T-cell (primary cell): ENCODE results near the gene FES. TPM values are rescaled to one million over a fixed set of nuclear protein-coding genes. Genes with fewer than 3 reads are reported as not detected.

Experiments
- ATAC-seq, 4 experiments: fragments of 200-7000 bp in 3 of 4; fragments of 150-1000 bp in 1 of 4; cut with Tn5 transposase; replicated peaks in 1 of 4; 1 replicate in 3 of 4; 2 replicates in 1 of 4; pipeline ENCODE4 v1.10.0; 2021; ENCODE audit warnings: moderate library complexity in 3 of 4, mild to moderate bottlenecking in 2 of 4, moderate number of reproducible peaks in 1 of 4
- CTCF ChIA-PET, 2 donors: fragments of 300-600 bp; sonication (Branson Sonifier 250); formaldehyde crosslinking; loops; one replicate each; lab custom pipeline; 2022; ENCODE audit warnings: antibody characterized with exemption in 2 of 2; lab: Charles Lee
- POLR2A ChIA-PET, 2 donors: fragments of 300-600 bp; sonication (Branson Sonifier 250); formaldehyde crosslinking; loops; one replicate each; lab custom pipeline; 2022; ENCODE audit warnings: antibody characterized with exemption in 2 of 2; lab: Charles Lee
- DNase-seq, 35 experiments: peaks; one replicate each; pipeline versions ENCODE4 v3.0.0 to v3.0.0-alpha.2; 2013 to 2023
- H3K27ac ChIP-seq: one replicate; pipeline ENCODE4 v1.5.1; 2013; ENCODE audit warnings: low read length
- H3K27me3 ChIP-seq, 2 experiments: replicated peaks in 1 of 2; 1 replicate in 1 of 2; 2 replicates in 1 of 2; pipeline versions ENCODE4 v1.6.1 to v1.7.0; 2013; ENCODE audit warnings: low read length in 1 of 2, mixed read lengths in 1 of 2; ENCODE audit not compliant: control insufficient read depth in 2 of 2, insufficient read depth in 2 of 2; ENCODE audit errors: extremely low read depth in 1 of 2
- H3K36me3 ChIP-seq, 2 donors: 1 replicate in 1 of 2; 2 replicates in 1 of 2; pipeline versions ENCODE4 v1.6.1 to v1.7.0; 2013; ENCODE audit warnings: low read length in 1 of 2; ENCODE audit not compliant: control insufficient read depth in 2 of 2, insufficient read depth in 1 of 2; ENCODE audit errors: extremely low read depth in 1 of 2
- H3K4me1 ChIP-seq, 2 experiments: 1 replicate in 1 of 2; 2 replicates in 1 of 2; pipeline versions ENCODE4 v1.6.1 to v1.7.0; 2013; ENCODE audit warnings: low read length in 2 of 2, mixed read lengths in 1 of 2; ENCODE audit not compliant: insufficient read depth in 2 of 2, control insufficient read depth in 1 of 2; ENCODE audit errors: extremely low read depth in 1 of 2
- H3K4me3 ChIP-seq, 2 donors: 1 replicate in 1 of 2; 2 replicates in 1 of 2; pipeline versions ENCODE4 v1.5.1 to v1.7.0; 2013; ENCODE audit warnings: mild to moderate bottlenecking in 2 of 2, low read length in 1 of 2, moderate library complexity in 1 of 2; ENCODE audit not compliant: control insufficient read depth in 1 of 2; ENCODE audit errors: extremely low read depth in 1 of 2
- H3K9me3 ChIP-seq: 2 replicates; pipeline ENCODE4 v1.7.0; 2013
- H3K27ac Mint-ChIP-seq, 2 donors: one replicate each; pipeline ENCODE4 v1.8.0; 2020 to 2021; ENCODE audit warnings: mild to moderate bottlenecking in 2 of 2, mixed read lengths in 2 of 2
- H3K27me3 Mint-ChIP-seq, 2 donors: one replicate each; pipeline ENCODE4 v1.8.0; 2021 to 2022; ENCODE audit warnings: mixed read lengths in 2 of 2
- H3K36me3 Mint-ChIP-seq: one replicate; pipeline ENCODE4 v1.8.0; 2021; ENCODE audit warnings: mixed read lengths
- H3K4me1 Mint-ChIP-seq, 3 donors: one replicate each; pipeline ENCODE4 v1.8.0; 2020 to 2022; ENCODE audit warnings: mixed read lengths in 3 of 3, mild to moderate bottlenecking in 1 of 3
- H3K4me3 Mint-ChIP-seq, 3 donors: one replicate each; pipeline ENCODE4 v1.8.0; 2020 to 2022; ENCODE audit warnings: mild to moderate bottlenecking in 3 of 3, mixed read lengths in 3 of 3, moderate library complexity in 3 of 3
- H3K9me3 Mint-ChIP-seq, 3 donors: one replicate each; pipeline ENCODE4 v1.8.0; 2020 to 2022; ENCODE audit warnings: mixed read lengths in 3 of 3
- WGBS: methylation state at CpG from one replicate; pipeline ENCODE4 v1.1.5; 2013; ENCODE audit warnings: missing lambda C conversion rate; ENCODE audit not compliant: insufficient coverage; 5-methylcytosine and 5-hydroxymethylcytosine counted together
- total RNA-seq, 35 experiments: library from RNA in 6 of 35; stranded (reverse) in 6 of 35; fragments of 120-200 nt in 1 of 35; gene quantifications; one replicate each; pipeline versions ENCODE4 v1.2.1 to v1.2.4 and lab custom pipeline; 2013 to 2026

Gene FES
- total RNA-seq, 5 donors from 2014 or later (not counting 1 experiment from before 2014, with no cell fraction given): 3.2 to 5.2 (median 4.3) TPM

GRCh38 chr15:90915808-90916440 lies 31.6 kb downstream of the FES start:
- DNase-seq (peak in 3 of 35 experiments; percentile 13 to 39 (median 17)), ATAC-seq (no peak)
- Mint-ChIP-seq H3K4me1 (no peaks in the 10 kb centered on the region), H3K4me3 (no peak overlapping the region), H3K27me3 (no peaks in the 10 kb centered on the region), H3K27ac (no peak overlapping the region), H3K36me3 (peaks cover 70% of the 10 kb centered on the region), H3K9me3 (no peaks in the 10 kb centered on the region)
- Histone ChIP-seq H3K4me1 (no peaks in the 10 kb centered on the region), H3K9me3 (no peaks in the 10 kb centered on the region), H3K27me3 (no peaks in the 10 kb centered on the region), H3K36me3 (peaks cover 27 to 94% of the 10 kb centered on the region in 2 donors), H3K4me3 (no peak overlapping the region), H3K27ac (no peak overlapping the region)
- WGBS: 87% methylated on average over 18 of the region's 25 CpGs
- ChIA-PET CTCF (interaction anchor here in 1 of 2 donors (0.6 to 0.7 kb wide), 3 partner anchors 11 to 502 kb away, joined by 3 to 6 read pairs (median 5); no protein-coding TSS in a partner anchor), POLR2A (no interaction called here)

GRCh38 chr15:90916461-90916860 lies 32.2 kb downstream of the FES start:
- H3K9me3 ChIP-seq: no peaks in the 10 kb centered on the region
- peaks cover 23 to 92% of the 10 kb centered on the region in 2 donors for H3K36me3 ChIP-seq
- no peak for DNase-seq
- POLR2A ChIA-PET: no interaction called here
- H3K9me3 Mint-ChIP-seq: no peaks in the 10 kb centered on the region
- H3K27ac Mint-ChIP-seq: no peak overlapping the region
- no peak for ATAC-seq
- H3K27me3 Mint-ChIP-seq: no peaks in the 10 kb centered on the region
- peaks cover 74% of the 10 kb centered on the region for H3K36me3 Mint-ChIP-seq
- CTCF ChIA-PET: no interaction called here
- H3K4me1 ChIP-seq: no peaks in the 10 kb centered on the region
- 85% methylated on average over 11 of the region's 11 CpGs for WGBS
- no peak overlapping the region for H3K4me3 ChIP-seq
- no peak overlapping the region for H3K27ac ChIP-seq
- H3K4me3 Mint-ChIP-seq: no peak overlapping the region
- H3K27me3 ChIP-seq: no peaks in the 10 kb centered on the region
- no peaks in the 10 kb centered on the region for H3K4me1 Mint-ChIP-seq

GRCh38 chr15:90917569-90917968 lies 33.3 kb downstream of the FES start:
- no peak overlapping the region for H3K4me3 Mint-ChIP-seq
- H3K27me3 Mint-ChIP-seq: no peaks in the 10 kb centered on the region
- Histone ChIP-seq H3K27me3 (no peaks in the 10 kb centered on the region), H3K9me3 (no peaks in the 10 kb centered on the region), H3K4me3 (no peak overlapping the region), H3K27ac (no peak overlapping the region), H3K4me1 (no peaks in the 10 kb centered on the region), H3K36me3 (peaks cover 15 to 81% of the 10 kb centered on the region in 2 donors)
- no peaks in the 10 kb centered on the region for H3K9me3 Mint-ChIP-seq
- ATAC-seq (no peak), DNase-seq (no peak)
- CTCF ChIA-PET: interaction anchor here in 1 of 2 donors (0.6 kb wide), 1 partner anchor 544 kb away, joined by 3 read pairs; no protein-coding TSS in a partner anchor
- H3K36me3 Mint-ChIP-seq: peaks cover 78% of the 10 kb centered on the region
- POLR2A ChIA-PET: no interaction called here
- WGBS: 100% methylated on average over 12 of the region's 12 CpGs
- no peak overlapping the region for H3K27ac Mint-ChIP-seq
- no peaks in the 10 kb centered on the region for H3K4me1 Mint-ChIP-seq

GRCh38 chr15:90918034-90918788 lies 33.9 kb downstream of the FES start:
- no peaks in the 10 kb centered on the region for H3K27me3 Mint-ChIP-seq
- no peaks in the 10 kb centered on the region for H3K4me1 ChIP-seq
- ChIA-PET CTCF (no interaction called here), POLR2A (interaction anchor here in 1 of 2 donors (0.5 kb wide), 1 partner anchor 76 kb away, joined by 3 read pairs; no protein-coding TSS in a partner anchor)
- no peak overlapping the region for H3K4me3 Mint-ChIP-seq
- no peaks in the 10 kb centered on the region for H3K27me3 ChIP-seq
- H3K9me3 ChIP-seq: no peaks in the 10 kb centered on the region
- no peak overlapping the region for H3K27ac ChIP-seq
- no peak overlapping the region for H3K4me3 ChIP-seq
- no peak for ATAC-seq
- H3K27ac Mint-ChIP-seq: no peak overlapping the region
- H3K4me1 Mint-ChIP-seq: no peaks in the 10 kb centered on the region
- WGBS: 97% methylated on average over 23 of the region's 23 CpGs
- no peak for DNase-seq
- peaks cover 9 to 75% of the 10 kb centered on the region in 2 donors for H3K36me3 ChIP-seq
- peaks cover 73% of the 10 kb centered on the region for H3K36me3 Mint-ChIP-seq
- no peaks in the 10 kb centered on the region for H3K9me3 Mint-ChIP-seq

GRCh38 chr15:90918835-90919234 lies 34.5 kb downstream of the FES start:
- no peaks in the 10 kb centered on the region for H3K27me3 ChIP-seq
- ChIA-PET POLR2A (interaction anchor here in 1 of 2 donors (0.5 kb wide), 1 partner anchor 77 kb away, joined by 3 read pairs; no protein-coding TSS in a partner anchor), CTCF (no interaction called here)
- no peak overlapping the region for H3K27ac ChIP-seq
- H3K9me3 ChIP-seq: no peaks in the 10 kb centered on the region
- H3K36me3 Mint-ChIP-seq: peaks cover 66% of the 10 kb centered on the region
- no peak overlapping the region for H3K27ac Mint-ChIP-seq
- no peaks in the 10 kb centered on the region for H3K9me3 Mint-ChIP-seq
- no peaks in the 10 kb centered on the region for H3K4me1 ChIP-seq
- H3K36me3 ChIP-seq: peaks cover 7 to 68% of the 10 kb centered on the region in 2 donors
- WGBS: 96% methylated on average over 4 of the region's 6 CpGs
- H3K4me1 Mint-ChIP-seq: no peaks in the 10 kb centered on the region
- no peak overlapping the region for H3K4me3 Mint-ChIP-seq
- ATAC-seq: no peak
- no peak for DNase-seq
- no peak overlapping the region for H3K4me3 ChIP-seq
- no peaks in the 10 kb centered on the region for H3K27me3 Mint-ChIP-seq

GRCh38 chr15:90921887-90922286 lies 37.6 kb downstream of the FES start:
- no peaks in the 10 kb centered on the region for H3K9me3 ChIP-seq
- H3K27me3 Mint-ChIP-seq: no peaks in the 10 kb centered on the region
- CTCF ChIA-PET: no interaction called here
- no peaks in the 10 kb centered on the region for H3K4me1 Mint-ChIP-seq
- no peak overlapping the region for H3K4me3 ChIP-seq
- H3K27me3 ChIP-seq: no peaks in the 10 kb centered on the region
- H3K36me3 ChIP-seq: peaks cover 7 to 42% of the 10 kb centered on the region in 2 donors
- no peak overlapping the region for H3K27ac Mint-ChIP-seq
- H3K4me1 ChIP-seq: no peaks in the 10 kb centered on the region
- no peaks in the 10 kb centered on the region for H3K9me3 Mint-ChIP-seq
- POLR2A ChIA-PET: interaction anchor here in 1 of 2 donors (0.6 kb wide), 1 partner anchor 801 kb away, joined by 11 read pairs; no protein-coding TSS in a partner anchor
- DNase-seq: no peak
- peaks cover 44% of the 10 kb centered on the region for H3K36me3 Mint-ChIP-seq
- no peak overlapping the region for H3K4me3 Mint-ChIP-seq
- H3K27ac ChIP-seq: no peak overlapping the region
- WGBS: no CpG with 5 or more reads among the region's 4 CpGs
- ATAC-seq: no peak
